HG02870 (cell line): ENCODE measurements around the gene HDAC10.

Experiments used
- ATAC-seq: cut with Tn5 transposase; IDR thresholded peaks from one replicate; pipeline ENCODE4 v1.9.1; 2021; ENCODE audit warnings: mild to moderate bottlenecking, moderate library complexity; ENCODE audit not compliant: unreplicated experiment

HDAC10 gene

DNA sequence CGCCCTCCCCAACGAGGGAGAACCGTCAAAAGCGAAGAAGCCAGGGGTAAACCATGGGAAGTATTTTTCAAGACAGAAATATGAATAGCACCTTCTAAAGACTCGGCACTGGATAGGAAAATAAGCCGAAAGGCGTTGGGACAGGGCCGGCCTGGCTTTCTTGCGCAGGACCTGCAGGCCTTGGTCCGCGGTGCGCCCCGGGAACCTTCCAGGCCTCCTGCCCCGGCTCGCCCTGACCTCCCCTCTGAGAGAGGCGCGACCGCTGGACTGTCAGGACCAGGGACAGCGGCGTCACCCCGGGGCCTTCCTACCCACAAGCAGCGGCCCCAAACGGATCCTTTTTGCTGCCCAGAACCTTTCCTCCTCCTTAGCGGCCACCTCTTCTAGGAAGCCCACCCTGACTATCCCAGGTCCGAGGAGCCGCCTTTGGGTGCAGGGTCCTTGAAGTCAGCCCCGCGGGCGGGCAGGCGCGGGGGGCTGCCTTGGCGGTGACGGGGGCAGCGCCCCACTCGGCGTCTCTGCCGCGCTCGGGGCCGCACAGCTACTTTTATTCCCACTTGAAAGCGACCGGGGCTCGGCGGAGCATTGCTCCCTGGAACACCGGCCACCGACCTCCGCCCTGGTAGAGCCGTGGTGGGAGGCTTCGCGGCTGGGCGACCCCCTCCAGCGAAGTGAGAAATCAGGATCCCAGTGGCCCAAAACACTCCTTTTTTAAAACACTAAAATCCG, 19.8 kb upstream of the HDAC10 start:
- no peak for ATAC-seq

DNA sequence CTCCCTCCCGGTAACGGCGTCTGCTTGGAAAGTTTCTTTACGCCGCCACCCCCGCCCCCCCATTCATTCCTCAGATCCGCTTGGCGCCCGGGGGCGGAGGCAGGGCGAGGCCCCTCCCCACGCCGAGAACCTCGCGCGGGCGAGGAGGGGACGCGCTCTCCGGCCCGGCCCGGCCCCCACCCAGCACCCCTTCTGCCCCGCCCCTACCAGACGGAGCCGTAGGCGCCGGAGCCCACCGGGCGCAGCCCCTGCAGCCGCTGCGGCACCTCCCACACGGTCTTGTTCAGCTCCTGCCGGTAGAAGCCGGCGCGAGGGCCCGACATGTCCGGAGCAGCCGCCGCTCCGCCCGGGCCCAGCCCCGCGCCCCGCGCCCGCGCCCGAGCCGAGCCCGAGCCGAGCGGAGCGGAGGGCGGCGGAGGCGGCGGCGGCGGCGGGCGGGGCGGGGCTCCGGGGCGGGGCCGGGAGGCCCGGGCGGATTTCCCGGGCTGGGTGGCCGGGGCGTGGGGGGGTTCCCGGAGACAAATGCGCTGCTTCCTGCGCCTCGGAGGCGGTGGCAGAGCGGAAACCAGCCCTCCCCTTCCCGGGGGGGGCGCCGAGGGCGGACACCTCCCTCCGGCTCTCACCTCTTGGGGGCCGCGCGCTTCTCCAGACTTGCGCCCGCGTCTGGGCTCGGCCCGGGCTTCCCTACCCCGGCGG, 19.1 kb upstream of the HDAC10 start, which contains the start of gene MAPK11:
MAPK11 (minus strand) TSS at position 411 of the 696 bp plus-strand sequence; CDS start at position 323, 88 bp downstream.
- no peak for ATAC-seq

DNA sequence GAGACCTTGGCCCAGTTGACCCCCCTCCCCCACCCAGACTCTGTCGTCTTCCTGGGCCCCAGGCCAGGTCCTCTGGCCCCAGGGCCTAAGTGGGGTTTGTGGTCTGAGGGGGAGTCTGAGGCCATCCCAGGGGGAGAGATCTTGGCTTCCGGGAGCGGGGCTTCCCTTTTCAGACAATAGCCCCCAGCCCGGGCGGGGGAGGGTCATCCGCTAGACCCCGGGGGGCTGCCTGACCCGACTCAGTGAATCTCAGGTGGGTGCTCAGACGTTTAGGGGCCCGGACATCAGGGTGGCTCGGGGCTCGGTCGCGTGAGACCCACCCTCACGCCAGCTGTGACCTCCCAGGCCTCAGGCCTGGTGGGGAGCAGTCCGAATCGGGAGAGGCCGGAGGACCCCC, 18.5 kb upstream of the HDAC10 start:
- ATAC-seq = no peak

DNA sequence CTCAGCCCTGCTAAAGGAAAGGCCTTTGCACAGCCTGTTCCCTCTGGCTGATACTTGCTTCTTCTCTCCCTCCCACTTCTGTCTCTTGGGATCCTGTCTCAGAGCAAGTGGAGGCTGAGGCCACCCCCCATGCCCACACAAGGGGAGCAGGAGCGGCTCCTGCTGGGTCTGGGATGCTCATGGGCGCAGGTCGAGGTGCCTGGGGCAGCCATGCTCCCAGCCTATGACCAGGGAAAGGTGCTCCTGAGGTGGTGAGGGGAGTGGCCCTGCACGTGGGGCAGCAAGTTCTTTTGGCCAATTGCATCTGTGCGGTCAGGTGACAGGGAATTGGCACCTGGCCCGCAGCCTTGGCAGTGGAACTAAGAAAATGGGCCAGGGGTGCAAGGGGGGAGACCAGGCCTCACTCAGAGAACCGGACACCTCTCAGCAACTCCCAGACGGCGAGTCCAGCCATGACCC, 17.6 kb upstream of the HDAC10 start:
- no peak for ATAC-seq

DNA sequence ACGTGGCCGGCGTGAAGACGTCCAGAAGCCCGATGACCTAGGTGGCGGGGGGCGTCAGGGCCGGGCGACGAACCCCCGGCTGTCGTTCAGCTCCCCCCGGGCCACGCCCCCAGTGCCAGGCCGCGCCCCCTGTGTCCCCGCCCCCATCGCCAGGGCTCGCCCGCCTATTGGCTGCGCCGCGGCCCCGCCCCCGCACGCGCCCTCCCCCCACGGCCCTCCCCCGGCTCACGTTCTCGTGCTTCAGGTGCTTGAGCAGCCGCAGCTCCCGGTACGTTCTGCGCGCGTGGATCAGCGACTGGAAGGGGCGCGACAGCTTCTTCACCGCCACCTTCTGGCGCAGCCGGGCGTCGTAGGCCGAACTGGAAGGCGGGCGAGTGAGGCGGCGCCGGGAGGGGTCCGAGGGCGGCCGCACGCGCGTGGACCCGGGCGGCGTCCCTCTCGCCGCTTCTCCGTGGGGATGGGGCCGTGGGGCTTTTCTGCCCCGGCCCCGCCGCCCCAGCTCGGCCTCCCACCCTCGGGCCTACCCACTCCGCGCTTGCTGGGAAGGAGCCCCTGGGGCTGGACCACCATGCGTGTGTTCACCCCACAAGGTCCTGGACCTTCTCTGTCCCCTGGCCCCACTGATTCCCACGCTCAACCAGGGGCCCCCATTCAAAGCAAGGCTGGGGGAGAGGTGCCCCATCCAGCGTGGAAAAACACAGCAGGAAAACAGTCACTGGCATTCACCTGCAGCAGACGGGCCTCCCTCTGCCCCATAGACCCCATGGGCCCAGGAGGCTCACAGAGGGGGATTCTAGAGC, 16.7 kb upstream of the HDAC10 start:
- no peak for ATAC-seq

DNA sequence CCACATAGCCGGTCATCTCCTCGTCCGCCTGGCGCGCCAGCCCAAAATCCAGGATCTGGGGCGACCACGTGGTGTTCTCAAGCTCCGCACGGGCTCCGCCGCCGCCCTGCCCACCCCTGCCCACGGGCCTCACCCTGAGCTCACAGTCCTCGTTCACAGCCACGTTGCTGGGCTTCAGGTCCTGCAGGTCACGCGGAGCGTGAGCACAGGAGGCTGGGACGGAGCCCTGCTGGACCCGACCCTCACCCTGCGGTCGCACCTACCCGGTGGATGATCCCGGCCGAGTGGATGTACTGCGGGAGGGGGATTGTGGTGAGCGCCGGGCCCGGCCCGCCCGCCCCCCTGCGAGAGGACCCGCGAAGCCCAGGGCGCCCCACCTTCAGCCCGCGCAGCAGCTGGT, 15.9 kb upstream of the HDAC10 start:
- ATAC-seq = no peak

DNA sequence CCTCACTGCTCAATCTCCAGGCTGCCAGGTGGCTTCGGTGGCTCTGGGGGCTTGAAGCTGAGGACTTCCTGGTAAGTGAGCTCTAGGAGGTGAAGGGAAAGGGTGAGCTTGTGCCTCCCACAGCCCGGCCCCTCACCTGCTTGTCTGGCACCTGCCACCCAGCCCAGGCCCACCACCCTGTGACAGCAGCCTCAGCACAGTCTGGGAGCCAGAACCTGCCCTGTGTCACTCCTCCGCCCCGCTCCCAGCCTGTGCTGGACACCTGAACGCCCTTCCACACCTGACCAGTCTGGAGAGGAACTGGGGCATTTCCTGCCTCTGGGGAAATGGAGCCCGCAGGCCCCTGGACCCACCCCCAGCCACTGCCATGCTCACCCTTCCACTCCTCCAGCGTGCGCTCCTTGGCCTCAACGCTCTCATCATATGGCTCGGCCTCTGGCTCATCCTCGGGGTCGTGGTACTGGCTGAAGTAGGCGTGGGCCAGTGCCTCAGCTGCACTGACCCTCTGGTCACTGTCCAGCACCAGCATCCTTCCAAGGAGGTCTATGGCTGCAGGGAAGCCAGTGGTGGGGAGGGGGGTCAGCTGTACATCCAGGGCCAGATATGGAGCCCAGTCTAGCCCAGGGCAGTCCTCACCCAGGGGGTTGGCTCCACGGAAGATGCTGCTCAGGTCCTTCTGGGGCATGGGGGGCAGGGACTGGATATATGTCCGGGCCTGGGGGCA, 14.0 kb upstream of the HDAC10 start:
- ATAC-seq = no peak

DNA sequence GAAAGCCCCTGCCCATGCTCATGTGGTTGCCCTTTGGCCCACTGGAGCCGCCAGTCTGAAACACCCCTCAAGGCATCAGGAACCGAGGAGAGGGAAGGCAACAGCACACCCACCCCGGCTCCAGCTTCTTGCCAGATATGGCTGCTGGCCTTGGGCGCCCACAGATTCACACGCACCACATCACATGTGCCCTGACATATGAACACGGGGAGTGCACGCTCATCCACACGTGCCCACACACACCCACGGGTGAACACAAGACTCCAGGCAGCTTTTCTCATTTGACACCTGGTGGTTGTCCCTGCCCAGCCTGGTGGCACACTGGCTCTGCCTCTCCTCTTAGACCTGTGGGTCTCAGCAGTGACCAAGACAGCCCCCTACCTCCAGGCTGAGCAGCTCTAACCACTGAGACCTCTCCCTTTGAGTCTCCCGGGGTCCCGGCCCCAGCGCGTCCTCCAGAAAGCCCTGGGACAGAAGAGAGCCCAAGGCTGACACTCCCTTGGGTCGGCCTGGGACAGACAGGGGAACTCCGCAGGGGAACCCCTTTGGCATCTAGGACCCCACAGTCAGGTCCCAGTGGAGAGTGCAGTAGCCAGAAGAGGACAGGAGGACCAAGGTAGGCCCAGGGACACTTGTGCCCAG, 13.2 kb upstream of the HDAC10 start:
- ATAC-seq = no peak

DNA sequence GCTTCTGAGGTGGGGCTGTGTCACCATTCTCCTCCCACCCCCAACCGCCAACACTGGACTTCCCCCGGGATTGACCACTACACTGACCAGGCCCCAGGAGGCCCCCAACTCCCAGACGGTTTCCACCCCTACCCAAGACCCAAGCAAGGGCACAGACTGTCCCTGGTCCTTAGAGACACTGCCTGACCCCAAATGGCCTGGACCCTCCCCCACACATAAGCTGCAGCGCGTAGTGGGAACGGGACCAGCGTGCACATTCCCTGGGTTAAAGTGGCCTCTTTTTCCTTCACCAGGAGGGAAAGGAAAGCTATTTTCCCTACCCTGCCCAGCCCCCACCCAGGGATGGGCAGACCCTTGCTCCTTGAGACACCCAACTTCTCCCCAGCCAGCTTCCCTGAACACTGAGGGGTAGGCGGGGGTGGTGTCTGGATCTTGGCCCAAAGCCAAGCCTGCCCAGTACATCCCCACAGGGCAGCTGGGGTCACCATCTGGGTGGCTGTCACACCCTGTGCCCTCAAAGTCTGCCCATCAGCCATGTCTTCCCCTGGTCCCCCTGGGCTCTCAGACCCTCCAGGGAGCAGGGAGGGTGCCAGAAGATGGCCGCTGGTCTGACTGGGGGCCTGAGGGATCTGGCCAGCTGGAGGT, 12.0 kb upstream of the HDAC10 start:
- ATAC-seq = no peak

DNA sequence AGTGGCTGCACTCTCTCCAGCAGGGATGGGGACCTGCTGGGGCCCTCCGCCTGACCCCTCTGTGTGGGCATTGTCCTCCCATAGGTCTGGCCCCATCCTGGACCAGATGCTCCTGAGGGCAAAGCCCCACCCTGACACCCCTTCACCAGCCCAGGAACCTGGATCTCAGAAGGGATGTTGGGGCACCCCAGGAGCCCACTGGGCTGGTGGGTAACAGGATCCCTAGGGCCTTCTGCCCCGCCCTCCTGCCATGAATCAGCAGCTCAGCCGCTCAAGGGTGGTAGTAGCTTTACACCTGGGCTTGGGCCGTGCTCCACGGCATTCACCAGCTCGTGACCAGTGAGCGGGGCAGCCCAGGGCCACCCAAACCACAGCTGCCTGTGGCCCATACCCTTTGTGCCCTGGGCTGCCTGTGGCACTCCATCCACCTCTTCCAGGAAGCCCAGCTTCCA, 11.4 kb upstream of the HDAC10 start:
- ATAC-seq = no peak

DNA sequence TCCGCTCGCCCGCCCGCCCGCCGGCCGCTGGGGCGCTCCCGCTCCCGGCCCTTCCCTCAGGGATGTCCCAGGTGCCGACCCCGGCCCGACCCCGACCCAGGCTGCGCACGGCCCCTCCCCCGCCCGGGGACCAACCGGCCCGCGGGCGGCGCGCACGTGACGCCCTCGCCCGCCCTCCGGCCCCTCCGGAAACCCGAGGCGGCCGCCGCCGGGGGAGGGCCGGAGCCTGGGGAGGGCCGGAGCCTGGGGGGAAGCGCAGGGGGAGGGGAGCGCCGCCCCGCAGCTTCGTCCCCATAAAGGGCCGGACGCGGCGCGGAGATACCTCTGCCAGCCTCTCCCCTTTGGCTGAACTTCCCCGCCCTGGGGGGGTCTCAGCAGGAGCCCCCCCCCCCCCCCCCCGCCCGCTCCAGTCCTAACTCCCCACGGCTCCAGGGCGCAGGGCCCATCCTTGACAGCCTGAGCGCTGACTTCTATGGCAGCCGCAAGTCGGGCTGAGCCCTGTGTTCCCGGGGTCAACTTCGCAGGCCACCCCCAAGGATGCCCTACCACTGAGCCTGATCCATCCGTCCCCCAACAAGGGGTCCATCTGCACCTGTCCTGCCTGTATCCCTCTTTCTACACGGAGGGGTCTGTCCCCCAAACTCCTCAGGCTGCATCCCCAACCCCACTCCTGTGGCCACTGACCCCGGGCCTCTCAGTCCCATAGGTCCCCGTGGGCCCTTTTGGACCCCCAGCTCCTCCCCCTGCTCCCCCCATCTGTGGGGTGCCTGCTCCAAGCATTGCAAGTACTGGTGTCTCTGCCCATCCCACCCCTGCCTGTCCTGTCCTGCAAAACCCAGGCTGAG, 10.8 kb upstream of the HDAC10 start, which contains the start of gene MAPK12:
MAPK12 (minus strand) TSS at position 69 of the 845 bp plus-strand sequence. CDS start 174 bp downstream, outside the sequence.
- ATAC-seq = no peak

DNA sequence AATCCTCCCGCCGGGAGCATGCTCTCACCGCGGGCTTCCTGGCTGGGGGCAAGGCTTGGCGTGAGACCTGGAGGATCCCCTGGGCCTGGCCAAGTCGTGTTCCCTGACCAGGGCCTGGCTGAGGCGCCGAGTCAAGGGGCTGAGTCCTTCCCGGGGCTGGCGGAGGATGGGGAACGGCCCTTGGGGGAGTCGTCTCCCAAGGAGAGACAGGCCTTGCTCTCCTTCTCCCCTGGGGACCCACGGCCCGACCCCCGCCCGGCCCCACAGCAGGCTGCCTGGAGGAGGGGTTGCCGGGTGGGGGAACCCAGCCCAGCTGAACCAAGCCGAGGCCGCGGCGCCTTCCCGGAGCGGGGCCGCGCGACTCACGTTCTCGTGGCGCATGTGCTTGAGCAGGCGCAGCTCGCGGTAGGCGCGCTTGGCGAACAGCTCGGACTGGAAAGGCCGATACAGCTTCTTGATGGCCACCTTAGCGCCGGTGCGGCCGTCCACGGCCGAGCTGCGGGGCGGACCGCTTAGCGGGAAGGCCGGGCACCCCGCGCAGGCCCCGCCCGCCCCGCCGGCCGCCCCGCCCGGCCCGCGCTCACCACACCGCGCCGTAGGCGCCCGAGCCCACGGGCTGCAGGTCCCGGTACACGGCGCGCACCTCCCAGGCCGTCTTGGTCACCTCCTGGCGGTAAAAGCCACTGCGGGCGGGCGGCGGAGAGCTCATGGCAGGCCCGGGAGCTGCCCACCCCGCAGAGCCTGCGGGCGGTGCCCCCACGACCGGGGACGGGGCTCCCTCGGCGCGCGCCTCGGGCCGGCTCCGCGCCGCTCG, 9.9 kb upstream of the HDAC10 start:
- no peak for ATAC-seq

DNA sequence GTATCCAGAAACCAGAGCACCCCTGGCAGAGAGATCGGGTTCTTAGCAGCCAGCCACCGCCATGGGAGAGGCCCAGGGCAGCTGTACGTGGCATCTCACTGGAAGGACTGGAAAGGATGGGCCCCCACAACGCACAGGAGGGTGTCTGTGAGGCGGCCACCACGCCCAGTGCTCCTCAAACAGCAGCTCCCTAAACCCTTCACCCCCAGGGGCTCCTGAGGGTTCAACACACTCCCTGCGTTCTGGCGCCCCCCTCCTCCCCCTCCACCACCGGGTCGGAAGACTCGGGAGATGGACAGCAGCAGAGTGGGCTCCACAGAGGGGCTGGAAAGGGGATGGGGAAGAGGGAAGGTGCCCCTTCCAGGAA, 9.4 kb upstream of the HDAC10 start:
- ATAC-seq = no peak

DNA sequence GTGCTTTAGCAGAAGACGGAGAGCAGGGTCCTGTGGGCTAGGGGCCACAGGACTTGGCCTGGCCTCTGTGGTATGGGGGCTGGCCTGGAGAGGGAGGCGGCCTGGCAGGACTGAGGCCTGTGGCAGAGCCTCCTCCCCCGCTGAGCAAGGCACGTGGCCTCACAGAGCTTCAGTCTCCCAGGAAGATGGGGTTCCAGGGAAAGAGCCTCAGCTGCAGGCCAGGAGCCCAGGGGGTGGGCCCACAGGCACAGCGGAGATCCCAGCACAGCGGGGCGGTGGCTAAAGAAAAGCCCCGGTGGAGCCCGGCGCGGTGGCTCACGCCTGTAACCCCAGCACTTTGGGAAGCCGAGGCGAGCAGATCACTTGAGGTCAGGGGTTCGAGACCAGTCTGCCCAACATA, 8.2 kb upstream of the HDAC10 start:
- ATAC-seq = no peak

DNA sequence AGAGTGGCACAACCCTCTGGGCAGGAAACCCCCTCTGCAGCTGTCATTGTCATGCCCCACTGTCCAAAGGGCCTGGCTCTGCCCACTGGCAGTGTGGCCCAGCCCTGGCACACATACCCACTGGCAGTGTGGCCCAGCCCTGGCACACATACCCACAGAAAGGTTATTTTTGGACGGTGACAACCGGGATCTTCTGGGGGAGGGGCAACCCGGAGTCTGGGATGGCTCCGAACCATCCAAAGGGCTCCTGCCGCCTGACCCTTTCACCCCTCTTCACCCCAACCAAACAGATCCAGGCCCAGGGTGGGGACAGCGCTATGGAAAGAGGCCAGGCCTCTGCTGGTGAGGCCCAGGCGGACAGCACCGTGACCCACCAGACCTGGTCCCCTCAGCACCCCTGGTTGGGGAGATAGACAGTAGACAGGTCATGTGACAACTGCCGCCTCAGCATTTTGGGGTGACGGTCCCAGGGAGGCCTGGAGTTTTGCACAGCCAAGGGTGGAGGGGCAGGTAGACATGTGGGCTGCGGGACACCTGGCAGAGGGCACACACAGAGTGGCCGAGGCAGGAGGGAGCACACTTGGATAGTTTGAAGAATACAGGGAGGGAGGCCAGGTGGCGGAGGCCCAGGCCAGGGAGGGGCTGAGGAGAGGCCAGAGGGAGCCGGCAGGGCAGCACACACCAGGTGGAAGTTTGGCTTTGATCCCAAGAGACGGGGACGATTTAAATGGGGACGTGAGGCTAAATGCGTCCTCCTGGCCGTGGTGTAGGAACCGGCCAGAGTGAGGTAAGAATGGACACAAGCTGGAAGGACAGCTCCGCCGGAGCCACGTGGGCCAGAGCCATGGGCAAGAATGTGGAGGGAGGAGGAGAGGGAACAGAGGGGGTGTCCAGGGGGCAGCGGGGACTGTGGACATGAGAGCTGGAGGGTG, 7.6 kb upstream of the HDAC10 start:
- no peak for ATAC-seq

DNA sequence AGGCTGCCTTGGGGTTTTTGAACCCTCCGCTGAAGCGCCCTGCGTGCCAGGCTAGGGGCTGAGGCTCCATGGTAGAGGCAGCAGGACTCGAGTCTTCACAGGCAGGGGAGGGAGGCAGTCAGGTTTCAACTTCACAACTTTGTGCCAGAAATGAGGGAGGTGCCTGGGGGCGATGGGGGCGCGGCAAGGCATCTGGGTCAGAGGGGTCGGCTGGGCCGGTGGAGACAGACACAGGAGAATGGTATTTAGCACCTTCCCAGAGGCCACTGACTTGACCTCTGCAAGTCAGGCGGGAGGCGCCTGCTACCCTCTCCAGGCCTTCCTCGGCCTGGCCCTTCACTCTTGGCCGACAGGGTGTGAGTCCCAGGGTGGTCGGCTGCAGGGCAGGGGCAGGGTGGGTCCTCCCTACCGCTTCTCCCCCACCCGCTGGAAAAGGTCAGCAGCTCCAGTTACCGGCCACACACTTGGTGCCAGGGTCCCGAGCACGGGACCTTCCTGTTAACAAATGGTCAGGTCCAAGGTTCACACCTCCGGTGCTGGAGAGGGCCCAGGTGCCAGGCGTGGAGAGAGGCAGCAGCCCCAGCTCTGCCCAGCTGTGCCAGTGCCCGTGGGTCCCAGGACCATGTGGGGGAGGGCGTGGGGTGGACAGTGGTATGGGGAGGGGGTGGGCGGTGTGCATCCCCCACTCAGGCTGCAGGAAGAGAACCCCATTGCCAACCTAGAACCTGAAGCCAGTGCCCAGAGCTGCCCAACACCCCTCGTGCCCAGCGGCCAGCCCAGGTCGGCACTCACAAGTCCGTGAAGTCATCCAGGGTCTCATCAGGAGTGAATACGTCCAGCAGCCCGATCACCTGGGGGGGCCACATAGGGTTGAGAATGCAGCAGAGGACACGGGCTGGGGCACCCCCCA, 6.6 kb upstream of the HDAC10 start:
- no peak for ATAC-seq
